ENCODE results near the gene C17orf75. TPM values are rescaled to one million over a fixed set of nuclear protein-coding genes. Genes with fewer than 3 reads are reported as not detected.

The C17orf75 gene

GRCh38 chr17:32278815-32279214, 63.2 kb downstream of the C17orf75 start:
- TF ChIP-seq GABPA (IDR thresholded peaks at IDR 0.05; ENCODE audit: low read depth) (no peak), REST (IDR thresholded peaks at IDR 0.05; ENCODE audit: insufficient replicate concordance, low read depth) (no peak), SPI1 (IDR thresholded peaks at IDR 0.05; ENCODE audit: borderline replicate concordance, low read depth) (no peak), CTCF (IDR thresholded peaks at IDR 0.05; ENCODE audit: insufficient read depth, low read length) (no peak), POLR2AphosphoS5 (IDR thresholded peaks at IDR 0.05; ENCODE audit: low read depth) (no peak)
- H3K4me3 ChIP-seq (replicated peaks; ENCODE audit: insufficient read depth, low read length), result no peak overlapping the region
- DNase-seq (ENCODE audit: low read depth in 1 of 2, low spot score in 1 of 2), result no peak

More at GRCh38 chr17:32278815-32279214, 63.2 kb downstream of the C17orf75 start:
- Histone ChIP-seq H3K27ac (replicated peaks) (no peak overlapping the region), H3K27me3 (ENCODE audit: insufficient read depth, poor library complexity, severe bottlenecking) (peaks cover 3% of the 10 kb centered on the region)

Small RNAs within 50 kb of the gene (microRNA-seq; reads per million reads assigned to microRNA genes)
- gene MIR632, result not detected

Measured in HL-60 (cell line).